Ovary (tissue), 3 donors: ENCODE results near the gene MRM2.

ENCODE experiments used
- POLR2A ChIP-seq: fragments of 450-650 bp; IDR thresholded peaks from one replicate; pipeline ENCODE4 v1.6.1; 2017; ENCODE audit warnings: antibody characterized with exemption, mild to moderate bottlenecking, moderate library complexity
- TF ChIP-seq, protein P1 (sequence below), 3 donors: fragments of 450-650 bp in 2 of 3; fragments of 200-600 bp in 1 of 3; IDR thresholded peaks; one replicate each; pipeline versions ENCODE4 v1.5.1 to v1.8.0; 2016 to 2022; ENCODE audit warnings: antibody characterized with exemption in 3 of 3, mild to moderate bottlenecking in 1 of 3
- donor health status: DM: no; HTN: no; CAD: no.

DNA sequence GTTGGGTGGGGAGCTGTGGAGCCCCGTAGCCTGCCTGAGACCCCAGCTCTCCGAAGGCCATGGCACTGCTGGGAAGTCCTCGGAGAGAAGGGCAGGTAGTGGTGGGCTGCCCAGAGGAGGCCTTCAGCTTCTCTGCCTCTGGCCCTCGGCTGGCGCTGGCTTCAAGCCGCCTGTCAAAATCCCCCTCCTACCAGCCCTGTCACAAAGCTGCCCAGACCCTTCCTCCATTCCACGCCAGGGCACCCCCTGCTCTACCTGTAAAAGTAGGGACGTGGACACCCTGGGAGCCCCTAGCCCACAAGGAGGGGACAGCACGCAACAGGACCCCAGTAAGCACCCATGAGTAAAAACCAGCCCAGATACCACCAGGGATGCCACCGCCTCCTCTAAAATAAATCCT, 40.9 kb downstream of the MRM2 start:
- TF ChIP-seq, protein P1, sequence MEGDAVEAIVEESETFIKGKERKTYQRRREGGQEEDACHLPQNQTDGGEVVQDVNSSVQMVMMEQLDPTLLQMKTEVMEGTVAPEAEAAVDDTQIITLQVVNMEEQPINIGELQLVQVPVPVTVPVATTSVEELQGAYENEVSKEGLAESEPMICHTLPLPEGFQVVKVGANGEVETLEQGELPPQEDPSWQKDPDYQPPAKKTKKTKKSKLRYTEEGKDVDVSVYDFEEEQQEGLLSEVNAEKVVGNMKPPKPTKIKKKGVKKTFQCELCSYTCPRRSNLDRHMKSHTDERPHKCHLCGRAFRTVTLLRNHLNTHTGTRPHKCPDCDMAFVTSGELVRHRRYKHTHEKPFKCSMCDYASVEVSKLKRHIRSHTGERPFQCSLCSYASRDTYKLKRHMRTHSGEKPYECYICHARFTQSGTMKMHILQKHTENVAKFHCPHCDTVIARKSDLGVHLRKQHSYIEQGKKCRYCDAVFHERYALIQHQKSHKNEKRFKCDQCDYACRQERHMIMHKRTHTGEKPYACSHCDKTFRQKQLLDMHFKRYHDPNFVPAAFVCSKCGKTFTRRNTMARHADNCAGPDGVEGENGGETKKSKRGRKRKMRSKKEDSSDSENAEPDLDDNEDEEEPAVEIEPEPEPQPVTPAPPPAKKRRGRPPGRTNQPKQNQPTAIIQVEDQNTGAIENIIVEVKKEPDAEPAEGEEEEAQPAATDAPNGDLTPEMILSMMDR (IDR thresholded peaks at IDR 0.05) = no peak
- no peak for TF ChIP-seq POLR2A
